HK-2 (cell line): ENCODE results near the gene PLEKHG5.
A peak's percentile ranks its signal among the peaks of the same experiment; 100 is the strongest.
"Not testable (repeated sequence)": the region's sequence is repeated elsewhere in the genome, so short reads cannot be mapped to it uniquely, and the experiment has no call there.

Experiments used
- DNase-seq: peaks from one replicate; pipeline ENCODE4 v3.0.0-alpha.2; 2018; ENCODE audit not compliant: unreplicated experiment

The PLEKHG5 gene

DNA sequence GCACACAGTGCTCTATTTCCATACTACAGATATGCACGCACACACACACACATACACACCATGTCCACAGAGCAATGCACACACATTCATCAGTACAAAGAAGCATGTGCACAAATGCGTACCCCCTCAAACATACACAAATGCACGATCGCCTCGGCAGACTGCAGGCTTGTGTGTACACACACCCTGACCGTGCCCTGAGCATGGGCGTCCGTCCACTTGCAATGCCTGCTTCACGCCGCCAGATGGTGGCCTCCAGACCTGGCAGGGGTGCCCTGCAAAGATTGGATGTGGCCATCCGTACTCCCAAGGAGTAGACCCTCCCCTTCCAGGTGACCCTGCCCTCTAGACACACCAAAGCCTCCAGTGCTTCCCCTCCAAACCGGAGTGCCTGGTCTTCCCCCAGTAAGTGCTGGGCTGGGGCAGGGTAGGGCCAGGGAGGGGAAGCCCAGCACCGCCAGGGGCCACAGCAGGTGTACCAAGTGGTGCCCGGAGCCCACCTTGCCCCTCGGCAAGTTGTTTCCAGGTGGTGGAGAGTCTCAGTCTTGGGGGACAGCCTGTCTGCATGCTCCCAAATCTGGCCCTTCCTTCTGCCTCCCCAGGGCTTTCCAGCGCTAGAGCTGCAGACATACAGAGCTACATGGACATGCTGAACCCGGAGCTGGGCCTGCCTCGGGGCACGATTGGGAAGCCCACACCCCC is 46.3 kb downstream of the PLEKHG5 start:
- no peak for DNase-seq

DNA sequence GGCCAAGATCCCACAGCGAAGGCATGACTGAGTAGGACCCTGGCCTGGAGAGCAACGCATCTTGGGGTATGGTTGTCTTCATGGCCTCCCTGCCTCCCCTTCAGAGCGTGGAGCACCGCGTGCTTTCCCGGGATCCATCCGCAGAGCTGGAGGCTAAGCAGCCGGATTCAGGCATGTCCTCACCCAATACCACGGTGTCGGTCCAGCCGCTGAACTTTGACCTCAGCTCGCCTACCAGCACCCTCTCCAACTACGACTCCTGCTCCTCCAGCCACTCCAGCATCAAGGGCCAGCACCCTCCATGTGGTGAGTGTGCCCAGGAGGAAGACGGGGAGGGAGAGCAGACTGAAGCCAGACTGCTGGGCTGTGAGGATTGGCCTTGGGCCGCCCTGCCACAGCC is 47.1 kb downstream of the PLEKHG5 start:
- DNase-seq, result no peak

DNA sequence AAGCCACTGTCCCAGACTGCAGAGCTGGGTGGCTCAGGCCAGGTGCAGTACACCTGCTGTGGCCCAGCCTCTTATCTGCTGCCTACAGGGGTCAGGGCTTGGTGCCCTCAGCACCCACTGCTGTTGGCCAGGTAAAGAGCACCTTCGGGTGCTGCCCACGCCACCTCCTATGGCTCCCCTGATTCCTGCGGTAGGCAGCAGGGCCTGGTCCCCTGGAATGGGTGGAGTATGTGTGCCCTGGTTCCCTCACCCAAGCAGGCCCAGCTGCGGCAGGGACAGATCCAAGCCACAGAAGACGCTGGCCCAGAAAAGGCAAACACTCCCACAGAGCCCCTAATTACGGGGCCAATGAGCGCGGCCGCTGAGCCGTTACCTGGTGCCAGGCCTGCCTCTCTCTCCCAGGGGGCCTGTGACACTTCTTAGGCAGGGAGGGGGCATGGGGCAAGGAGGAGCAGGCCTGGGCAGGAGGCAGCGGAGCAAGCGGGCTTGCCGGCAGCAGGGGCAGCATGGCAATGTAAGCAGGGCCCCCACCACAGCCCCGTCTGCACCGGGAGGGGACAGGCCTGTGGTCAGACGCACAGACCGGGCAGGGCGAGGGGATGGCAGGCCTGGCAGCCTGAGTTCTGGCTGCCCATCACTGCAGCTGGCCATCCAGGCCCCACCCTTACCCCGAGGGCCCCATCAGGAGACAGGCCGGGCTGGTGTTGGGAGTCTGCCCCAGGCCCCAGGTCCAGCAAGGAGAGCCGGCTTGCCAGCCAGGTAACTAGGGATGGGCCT is 47.9 kb downstream of the PLEKHG5 start:
- no peak for DNase-seq

DNA sequence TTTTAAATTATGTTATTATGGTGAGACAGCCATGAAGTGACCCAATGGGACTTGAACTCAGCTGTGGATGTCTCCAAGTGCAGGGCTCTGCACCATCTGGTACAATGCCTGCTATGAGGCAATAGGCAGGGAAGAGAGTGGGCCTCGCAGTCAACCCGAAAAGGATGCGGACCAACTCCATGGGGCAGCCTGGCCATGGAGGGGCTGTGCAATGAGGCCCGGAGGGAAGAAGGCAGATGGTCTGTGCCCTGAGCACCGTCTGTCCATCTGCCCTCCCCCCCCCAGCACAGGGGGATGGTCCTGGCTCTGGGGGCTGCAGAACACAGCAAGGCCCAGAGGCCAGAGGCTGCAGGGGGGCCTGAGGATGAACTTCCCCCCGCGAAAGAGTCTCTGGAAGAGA is 49.9 kb downstream of the PLEKHG5 start:
- DNase-seq, result no peak

DNA sequence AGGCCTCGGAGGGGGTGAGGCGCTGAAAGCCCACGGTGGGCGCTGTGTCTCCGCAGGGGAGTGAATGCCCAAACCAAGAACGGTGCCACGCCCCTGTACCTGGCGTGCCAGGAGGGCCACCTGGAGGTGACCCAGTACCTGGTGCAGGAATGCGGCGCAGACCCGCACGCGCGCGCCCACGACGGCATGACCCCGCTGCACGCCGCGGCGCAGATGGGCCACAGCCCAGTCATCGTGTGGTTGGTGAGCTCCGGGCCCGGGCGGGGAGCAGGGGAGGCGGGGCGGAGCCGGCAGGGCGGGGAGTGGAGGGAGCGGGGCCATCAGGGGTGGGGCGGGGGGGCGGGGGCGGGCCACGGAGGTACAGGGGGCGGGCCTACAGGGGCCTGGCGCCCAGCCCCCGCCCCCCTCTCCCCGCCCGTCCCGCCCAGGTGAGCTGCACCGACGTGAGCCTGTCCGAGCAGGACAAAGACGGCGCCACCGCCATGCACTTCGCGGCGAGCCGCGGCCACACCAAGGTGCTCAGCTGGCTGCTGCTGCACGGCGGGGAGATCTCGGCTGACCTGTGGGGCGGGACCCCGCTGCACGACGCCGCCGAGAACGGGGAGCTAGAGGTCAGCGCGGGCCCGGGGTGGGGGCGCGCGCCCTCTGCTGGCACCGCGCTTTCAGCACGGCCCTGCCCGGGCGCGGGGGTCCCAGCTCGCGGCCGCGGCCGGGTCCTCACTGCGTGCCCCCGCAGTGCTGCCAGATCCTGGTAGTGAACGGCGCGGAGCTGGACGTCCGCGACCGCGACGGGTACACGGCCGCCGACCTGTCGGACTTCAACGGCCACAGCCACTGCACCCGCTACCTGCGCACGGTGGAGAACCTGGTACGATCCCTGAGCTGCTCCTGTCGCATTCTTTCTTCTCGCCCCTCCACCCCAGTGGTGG is 51.0 kb downstream of the PLEKHG5 start:
- DNase-seq, result peak; percentile 80

DNA sequence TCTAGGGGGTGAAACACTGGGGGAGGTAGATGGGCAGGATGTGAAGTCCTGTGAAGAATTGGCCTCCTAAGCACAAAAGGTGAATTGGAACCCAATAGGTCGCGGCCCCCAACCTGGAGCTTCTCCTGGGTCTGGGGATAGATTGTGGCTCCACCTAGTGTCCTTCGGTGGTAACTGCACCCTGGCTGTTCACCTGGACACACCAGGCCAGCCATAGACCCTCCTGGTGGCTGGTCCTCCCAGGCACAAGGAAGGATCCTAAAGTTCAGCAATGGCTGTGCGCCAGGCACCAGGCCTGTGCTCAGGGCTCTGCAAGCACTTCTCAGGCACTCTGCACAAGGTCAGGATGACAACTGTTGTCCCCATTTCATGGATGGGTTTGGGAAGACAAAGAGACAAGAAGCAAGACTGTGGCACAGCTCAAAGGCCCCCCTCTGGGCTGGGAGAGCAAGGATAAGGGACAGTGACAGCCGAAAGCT is 53.4 kb downstream of the PLEKHG5 start:
- peak; percentile 77 for DNase-seq

DNA sequence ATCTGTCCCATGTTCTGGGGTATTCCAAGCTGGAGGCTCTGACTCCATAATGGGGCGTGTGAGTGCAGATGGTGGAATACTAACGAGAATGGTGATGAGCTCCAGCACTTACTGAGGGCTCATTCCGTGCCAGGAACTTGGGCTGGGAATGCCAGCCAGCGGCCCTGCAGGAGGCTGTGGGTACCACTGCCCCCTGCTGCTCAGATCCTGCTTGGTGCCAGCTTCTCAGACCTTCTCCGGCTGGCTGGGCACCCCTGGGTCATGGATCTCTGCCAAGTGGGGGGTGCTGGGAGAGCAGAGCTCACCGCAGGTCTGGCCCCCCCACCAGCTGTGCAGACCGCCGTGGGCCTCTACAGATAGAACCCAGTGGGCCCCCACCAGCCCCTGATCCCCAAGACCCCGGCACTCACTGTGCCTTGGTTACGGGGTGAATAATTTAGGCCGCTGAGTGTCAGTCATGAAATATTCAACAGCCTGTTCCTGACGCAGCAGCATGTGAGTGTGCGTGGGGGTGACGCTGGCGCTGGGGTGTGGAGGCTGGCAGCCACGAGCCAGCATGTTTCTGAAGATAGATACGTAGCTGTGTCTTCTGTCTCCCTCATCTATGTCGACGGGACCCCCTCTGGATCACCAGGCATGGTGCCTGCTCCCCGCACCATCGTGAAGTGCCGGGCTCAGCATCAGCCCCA is 54.3 kb downstream of the PLEKHG5 start:
- DNase-seq, result peak; percentile 63

DNA sequence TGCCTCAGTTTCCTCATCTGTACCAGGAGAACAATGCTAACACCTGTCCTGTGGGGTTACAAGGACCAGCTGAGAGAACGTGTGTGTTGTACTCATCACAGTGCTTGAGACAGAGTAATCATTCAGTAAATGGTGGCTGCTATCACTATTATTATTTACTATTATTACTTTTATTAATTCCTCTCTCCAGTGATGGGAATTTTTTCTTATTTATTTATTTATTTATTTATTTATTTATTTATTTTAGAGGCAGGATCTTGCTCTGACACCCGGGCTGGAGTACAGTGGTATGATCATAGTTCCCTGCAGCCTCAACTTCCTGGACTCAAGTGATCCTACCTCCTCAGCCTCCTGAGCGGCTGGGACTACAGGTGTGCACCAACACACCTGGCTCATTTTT is 55.2 kb downstream of the PLEKHG5 start:
- not testable (repeated sequence) for DNase-seq

DNA sequence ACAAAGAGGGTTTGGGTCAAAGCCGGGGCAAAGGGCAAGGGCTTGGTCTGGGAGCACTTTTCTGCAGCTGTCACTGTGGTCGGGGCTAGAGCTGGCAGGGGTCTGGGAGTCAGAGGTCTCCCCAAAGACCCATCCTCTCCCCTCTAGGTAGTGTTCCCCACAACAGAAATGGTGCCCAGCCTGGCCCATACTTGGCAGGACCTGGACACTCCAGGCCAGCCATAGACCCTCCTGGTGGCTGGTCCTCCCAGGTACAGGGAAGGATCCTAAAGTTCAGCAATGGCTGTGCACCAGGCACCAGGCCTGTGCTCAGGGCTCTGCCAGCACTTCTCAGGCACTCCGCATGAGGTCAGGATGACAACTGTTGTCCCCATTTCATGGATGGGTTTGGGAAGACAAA is 55.9 kb downstream of the PLEKHG5 start:
- DNase-seq, result no peak

DNA sequence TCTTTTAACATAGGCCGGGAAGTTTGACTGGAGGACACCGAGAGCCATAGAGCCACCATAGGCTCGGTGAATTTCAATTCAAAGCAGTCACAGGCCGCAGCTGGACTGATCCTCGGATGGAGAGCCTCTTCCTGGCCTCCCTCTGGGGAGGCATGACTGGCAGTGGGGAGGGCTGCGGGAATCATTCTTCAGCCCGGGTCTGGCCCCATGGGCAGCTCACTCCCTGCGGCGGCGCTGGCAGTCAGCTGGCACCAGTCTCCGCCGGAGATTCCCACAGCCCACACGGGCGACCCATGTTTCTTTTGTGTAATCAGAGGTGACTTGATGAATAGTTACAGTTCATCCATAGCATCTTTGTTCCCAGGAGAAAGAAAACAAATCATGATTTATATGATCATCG is 56.3 kb downstream of the PLEKHG5 start:
- DNase-seq, result no peak

DNA sequence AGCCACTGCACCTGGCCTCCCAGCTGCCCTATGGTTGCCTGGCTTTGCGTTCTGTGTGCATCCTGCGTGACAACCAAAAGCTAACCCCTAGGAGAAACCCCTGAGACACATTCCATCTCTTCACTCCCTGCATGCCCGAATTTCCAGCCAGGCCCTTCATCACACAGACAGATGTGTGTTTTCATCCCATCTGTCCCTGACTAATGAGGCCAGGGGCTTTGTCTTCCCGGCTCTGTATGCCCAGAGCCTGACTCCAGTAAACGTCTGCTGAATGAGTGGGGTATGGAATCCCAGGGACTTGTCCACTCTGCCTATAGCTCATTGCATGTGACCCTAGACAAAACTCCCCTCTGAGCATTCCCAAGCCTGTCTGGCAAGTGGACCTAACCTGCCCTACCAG is 57.3 kb downstream of the PLEKHG5 start:
- no peak for DNase-seq

DNA sequence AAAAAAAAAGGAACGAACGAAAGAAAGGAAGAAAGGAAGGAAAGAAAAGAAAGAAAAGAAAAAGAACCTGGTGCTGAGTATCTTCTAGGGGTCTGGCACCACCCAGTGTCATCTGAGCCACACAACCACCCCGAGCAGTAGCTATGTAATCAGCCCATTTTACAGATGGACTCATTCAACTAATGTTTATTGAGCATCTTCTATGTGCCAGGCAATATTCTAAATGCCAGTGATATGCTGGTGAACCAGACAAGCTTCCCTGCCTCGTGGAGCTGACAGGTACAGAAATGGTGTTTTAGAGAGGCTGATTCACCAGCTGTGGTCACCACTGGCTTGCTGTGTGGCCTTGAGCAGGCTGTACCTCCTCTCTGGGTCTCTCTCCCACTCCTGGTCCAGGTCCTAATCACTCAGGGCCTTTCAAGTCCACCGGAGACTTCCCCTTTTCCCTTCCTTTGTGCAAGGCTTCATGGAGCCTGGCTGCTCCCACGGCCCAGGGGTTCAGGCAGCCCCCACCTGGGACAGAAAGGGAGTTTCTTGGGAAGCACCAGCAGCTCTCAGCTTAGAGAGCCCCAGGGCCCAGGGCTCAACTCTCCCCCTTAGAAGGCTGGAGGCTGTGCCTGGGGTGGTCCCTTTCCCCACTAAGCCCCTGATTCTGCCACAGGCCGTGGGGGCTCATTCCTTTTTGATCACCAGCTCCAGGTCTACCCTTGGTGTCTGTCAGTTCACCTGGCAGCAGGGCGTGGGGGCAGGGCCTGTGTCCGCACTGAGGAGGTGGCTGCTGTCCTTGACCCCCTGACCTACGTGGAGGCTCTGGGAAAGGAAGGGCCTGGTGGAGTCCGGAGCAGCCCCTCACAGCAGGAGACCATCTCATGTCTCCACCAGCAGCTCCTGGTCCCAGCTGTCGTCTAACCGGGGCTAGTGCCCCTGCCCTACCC is 59.6 kb downstream of the PLEKHG5 start:
- not testable (repeated sequence) for DNase-seq

DNA sequence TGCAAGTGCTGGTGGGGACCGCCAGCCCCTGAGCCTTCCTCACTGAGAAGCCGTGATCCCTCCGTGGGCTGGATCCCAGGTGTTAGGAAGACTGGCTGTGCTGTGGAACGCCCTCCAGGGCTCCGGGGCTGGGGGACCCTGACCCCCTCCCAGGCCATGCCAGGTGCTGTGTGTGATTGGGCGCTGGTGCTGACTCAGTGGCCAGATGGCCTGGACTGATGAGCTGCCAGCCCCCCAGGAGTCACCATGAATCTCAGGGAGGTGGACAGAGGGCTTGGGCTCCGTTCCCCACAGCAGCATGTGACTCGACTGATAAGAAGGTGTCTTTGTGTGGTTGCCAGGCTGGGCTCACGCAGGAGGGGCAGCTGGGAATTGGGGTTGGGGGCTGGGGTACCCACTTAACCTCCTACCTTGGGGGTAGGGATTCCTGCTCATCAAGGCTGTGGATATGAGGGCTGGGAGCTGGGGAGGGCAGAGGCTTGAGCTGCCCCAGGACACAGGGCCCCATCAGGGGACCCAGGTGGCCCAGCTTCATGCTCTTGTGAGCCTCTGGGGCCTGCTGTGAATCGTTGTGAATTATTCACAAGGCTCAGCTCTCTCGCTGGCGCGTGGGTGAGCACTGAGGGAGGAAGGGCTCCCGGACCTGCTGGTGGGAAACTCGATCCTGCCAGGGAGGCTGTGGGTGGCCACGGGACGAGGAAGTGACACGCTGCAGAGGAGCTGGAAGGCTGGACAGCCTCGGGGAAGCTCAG is 61.6 kb downstream of the PLEKHG5 start:
- DNase-seq, result not testable (repeated sequence)

DNA sequence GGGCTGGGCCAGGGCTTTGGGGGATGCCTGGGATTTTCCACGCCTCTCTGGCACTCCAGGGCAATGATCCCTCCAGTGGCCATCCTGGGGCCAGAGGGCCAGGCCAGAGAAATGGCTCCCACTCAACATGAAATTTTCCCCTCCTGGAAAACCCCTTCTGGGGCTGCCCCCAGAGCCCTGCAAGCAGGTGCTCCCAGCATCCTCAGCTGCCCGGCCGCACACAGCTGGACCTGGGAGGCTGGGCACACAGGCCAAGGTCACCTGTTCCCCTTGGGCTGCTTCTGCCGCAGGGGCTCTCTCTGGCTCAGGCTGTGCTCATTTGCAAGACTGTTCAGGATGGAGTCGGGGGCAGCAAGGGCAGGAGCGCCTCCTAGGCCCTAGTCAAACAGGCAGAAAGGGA is 63.0 kb downstream of the PLEKHG5 start:
- not testable (repeated sequence) for DNase-seq

DNA sequence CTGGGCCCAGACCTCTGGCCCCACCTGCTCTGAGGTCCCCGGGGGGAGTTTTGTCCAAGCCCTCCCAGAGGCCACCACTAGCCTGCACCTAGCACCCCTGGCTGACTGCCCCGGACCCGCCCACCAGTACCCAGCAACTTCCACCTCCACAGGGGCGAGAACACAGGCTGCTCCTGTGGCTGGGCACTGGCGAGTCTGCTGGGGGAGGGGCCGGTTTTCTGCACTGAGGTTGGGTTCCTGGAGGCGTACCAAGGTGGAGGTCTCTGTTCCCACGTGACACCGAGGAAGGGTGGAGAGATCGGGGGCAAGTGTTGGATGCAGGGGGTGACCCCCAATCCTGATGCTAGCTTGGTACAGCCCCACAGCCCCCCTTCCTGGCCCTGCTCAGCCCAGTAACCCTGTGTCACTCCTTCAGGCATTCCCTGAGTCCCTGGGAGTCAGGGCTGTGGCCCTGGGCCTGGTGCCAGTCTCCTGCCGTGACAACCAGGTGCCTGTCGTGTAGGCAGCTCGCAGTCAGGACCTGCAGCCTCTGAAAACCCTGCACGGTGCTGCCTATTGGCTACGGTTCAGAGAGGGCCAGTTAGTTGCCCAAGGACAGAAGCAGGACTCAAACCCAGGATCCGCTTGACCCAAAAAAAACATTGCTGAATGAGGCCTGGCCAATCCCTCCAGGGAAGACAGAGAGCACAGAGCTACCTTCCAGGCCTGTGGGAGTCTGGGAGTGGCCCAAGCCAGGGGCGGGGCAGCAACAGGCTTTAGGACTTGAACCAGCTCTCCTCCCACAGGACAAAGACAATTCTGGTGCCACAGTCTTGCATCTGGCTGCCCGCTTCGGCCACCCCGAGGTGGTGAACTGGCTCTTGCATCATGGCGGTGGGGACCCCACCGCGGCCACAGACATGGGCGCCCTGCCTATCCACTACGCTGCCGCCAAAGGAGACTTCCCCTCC is 63.8 kb downstream of the PLEKHG5 start:
- no peak for DNase-seq

DNA sequence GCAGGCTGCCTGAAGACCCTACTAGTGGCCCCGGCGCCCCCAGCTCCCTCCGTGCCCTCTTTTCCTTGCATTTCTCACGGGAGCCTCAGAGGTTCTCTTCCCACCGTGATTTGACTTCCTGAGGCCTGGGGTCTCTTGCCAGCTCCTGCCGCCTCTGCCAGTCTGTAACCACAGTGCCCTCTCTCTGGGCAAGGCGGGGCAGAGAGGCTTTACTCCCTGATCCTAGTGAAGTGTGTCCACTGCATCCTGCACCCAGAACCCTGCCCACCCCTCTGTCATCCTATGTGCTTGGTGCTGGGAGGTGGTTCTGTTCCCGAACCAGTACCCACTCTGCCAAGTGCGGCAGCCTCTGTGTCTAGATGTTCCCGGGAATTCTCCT is 64.5 kb downstream of the PLEKHG5 start:
- DNase-seq, result no peak

DNA sequence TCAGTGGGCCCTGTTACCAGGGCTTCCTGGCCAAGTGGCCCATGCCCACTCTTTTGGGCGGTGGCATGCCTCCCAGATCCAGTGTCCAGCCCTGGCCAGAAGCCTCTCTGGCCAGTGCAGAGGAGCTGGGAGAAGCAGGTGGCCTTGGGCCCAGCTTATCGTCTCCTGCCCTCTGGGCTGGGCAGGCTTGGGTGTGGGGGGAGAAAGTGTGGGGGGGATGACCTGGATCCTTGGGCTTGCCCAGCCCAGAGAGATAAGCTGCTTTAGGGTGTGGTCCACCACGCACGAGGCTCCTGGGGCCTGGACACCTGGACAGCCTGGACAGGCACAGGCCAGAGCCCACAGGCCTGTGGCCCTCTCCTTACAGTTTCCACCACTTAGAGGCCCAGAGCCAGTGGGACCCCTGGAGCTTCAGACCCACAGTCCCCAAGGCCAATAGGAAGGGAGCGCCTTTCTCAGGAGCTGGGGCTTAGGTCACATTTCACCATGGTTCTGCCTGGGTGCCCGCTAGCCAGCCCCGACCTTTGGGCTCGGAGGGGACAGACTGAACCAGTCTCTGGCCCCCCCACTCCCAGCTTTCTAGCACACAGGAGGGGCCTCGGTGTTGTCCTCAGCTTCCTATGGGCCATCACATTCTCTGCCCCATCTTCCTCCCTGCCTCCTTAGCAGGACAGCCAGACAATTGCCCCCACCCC is 65.0 kb downstream of the PLEKHG5 start:
- DNase-seq, result no peak

DNA sequence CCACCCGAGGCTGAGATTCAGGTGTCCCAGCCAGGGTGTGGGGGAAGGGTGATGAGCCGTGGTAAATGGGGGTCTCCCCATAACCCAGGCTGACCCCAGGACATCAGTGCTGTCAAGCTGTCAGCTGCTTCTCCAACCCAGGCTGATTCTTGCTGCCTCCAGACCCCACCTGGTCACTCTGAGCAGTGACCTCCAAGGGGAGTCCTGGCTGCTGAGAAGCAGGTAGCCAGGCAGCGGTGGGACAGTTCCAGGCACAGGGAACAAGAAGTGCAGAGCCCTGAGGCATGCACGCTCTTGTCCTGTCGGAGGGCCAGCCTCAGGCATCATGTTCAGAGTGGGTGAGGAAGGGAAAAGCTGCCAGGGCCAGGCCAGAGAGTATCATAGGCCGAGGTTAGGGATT is 65.8 kb downstream of the PLEKHG5 start:
- DNase-seq, result no peak
